ENCODE data around the gene KEL. TPM values are rescaled to one million over a fixed set of nuclear protein-coding genes. Genes with fewer than 3 reads are reported as not detected.

The KEL gene
- total RNA-seq, 1 experiment from 2014 or later, result 0.91 TPM

DNA sequence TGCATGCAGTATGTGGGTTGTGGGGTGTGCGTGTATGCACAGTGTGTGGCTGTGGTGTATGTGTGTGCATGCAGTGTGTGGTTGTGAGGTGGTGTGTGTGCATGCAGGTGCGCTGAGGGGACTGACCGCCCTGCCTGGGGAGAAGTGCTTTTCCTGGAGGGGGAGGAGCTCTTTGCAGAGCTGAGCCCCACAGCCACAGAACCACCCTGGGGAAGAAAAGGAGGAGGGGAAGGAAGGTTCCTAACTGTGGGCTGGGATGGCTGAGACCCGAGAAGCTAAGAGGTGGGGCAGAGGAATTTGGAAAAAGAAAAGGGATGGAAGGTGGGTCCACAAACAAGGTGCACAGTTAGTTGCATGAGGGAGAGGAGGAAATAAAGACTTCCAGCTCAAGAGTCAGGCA lies 28.5 kb downstream of the KEL start, which contains the start of gene TRPV5:
TSS of gene TRPV5 (minus strand) at position 123 of the 400 bp plus-strand sequence. CDS start 287 bp downstream, outside the sequence.
- Histone ChIP-seq H3K9ac (ENCODE audit: low read length) (no peak within 1 kb of the TSS), H3K9me2 (ENCODE audit: insufficient read depth) (no peaks in the 10 kb centered on the region), H3K4me1 (ENCODE audit: control insufficient read depth in 1 of 2, insufficient read depth in 2 of 2, low read length in 2 of 2) (no peaks in the 10 kb centered on the region), H3K79me2 (ENCODE audit: insufficient read depth, low read length) (no peaks in the 10 kb centered on the region), H3K27me3 (ENCODE audit: insufficient read depth, low read length) (no peaks in the 10 kb centered on the region), H3K9me3 (ENCODE audit: control insufficient read depth in 1 of 2, insufficient read depth in 1 of 2, low read depth in 1 of 2, low read length in 2 of 2) (no peaks in the 10 kb centered on the region), H3K36me3 (ENCODE audit: control insufficient read depth in 1 of 2, insufficient read depth in 2 of 2, low read length in 2 of 2) (no peaks in the 10 kb centered on the region), H3K27ac (ENCODE audit: low read depth, low read length) (no peak within 1 kb of the TSS), H3K4me2 (ENCODE audit: low read length) (no peak within 1 kb of the TSS), H4K20me1 (ENCODE audit: insufficient read depth) (no peaks in the 10 kb centered on the region), H2AFZ (ENCODE audit: low read depth, low read length, poor library complexity, severe bottlenecking) (no peak within 1 kb of the TSS), H3K4me3 (replicated peaks in 1 of 2; ENCODE audit: low read depth in 1 of 2, low read length in 2 of 2) (no peak within 1 kb of the TSS)
- POLR2A ChIA-PET, result no interaction called here
- TF ChIP-seq SP1 (IDR thresholded peaks at IDR 0.05; ENCODE audit: low read depth), result no peak
- TF ChIP-seq, protein P1, sequence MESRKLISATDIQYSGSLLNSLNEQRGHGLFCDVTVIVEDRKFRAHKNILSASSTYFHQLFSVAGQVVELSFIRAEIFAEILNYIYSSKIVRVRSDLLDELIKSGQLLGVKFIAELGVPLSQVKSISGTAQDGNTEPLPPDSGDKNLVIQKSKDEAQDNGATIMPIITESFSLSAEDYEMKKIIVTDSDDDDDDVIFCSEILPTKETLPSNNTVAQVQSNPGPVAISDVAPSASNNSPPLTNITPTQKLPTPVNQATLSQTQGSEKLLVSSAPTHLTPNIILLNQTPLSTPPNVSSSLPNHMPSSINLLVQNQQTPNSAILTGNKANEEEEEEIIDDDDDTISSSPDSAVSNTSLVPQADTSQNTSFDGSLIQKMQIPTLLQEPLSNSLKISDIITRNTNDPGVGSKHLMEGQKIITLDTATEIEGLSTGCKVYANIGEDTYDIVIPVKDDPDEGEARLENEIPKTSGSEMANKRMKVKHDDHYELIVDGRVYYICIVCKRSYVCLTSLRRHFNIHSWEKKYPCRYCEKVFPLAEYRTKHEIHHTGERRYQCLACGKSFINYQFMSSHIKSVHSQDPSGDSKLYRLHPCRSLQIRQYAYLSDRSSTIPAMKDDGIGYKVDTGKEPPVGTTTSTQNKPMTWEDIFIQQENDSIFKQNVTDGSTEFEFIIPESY (IDR thresholded peaks at IDR 0.05; ENCODE audit: extremely low read depth, insufficient replicate concordance, low read length), result no peak
- TF ChIP-seq, protein P2, sequence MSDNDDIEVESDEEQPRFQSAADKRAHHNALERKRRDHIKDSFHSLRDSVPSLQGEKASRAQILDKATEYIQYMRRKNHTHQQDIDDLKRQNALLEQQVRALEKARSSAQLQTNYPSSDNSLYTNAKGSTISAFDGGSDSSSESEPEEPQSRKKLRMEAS (IDR thresholded peaks at IDR 0.05), result no peak
- no peak for TF ChIP-seq CBX3 (IDR thresholded peaks at IDR 0.05; ENCODE audit: low read depth)
- TF ChIP-seq EZH2 (IDR thresholded peaks at IDR 0.05), result no peak
- TF ChIP-seq YY1 (IDR thresholded peaks at IDR 0.05; ENCODE audit: extremely low read depth, insufficient replicate concordance, low read depth, low read length), result no peak
- TF ChIP-seq ELF1 (IDR thresholded peaks at IDR 0.05; ENCODE audit: borderline replicate concordance, low read depth), result no peak
- TF ChIP-seq CEBPB (IDR thresholded peaks at IDR 0.05; ENCODE audit: low read depth), result no peak
- TF ChIP-seq JUND (IDR thresholded peaks at IDR 0.05), result no peak
- TF ChIP-seq, protein P3, sequence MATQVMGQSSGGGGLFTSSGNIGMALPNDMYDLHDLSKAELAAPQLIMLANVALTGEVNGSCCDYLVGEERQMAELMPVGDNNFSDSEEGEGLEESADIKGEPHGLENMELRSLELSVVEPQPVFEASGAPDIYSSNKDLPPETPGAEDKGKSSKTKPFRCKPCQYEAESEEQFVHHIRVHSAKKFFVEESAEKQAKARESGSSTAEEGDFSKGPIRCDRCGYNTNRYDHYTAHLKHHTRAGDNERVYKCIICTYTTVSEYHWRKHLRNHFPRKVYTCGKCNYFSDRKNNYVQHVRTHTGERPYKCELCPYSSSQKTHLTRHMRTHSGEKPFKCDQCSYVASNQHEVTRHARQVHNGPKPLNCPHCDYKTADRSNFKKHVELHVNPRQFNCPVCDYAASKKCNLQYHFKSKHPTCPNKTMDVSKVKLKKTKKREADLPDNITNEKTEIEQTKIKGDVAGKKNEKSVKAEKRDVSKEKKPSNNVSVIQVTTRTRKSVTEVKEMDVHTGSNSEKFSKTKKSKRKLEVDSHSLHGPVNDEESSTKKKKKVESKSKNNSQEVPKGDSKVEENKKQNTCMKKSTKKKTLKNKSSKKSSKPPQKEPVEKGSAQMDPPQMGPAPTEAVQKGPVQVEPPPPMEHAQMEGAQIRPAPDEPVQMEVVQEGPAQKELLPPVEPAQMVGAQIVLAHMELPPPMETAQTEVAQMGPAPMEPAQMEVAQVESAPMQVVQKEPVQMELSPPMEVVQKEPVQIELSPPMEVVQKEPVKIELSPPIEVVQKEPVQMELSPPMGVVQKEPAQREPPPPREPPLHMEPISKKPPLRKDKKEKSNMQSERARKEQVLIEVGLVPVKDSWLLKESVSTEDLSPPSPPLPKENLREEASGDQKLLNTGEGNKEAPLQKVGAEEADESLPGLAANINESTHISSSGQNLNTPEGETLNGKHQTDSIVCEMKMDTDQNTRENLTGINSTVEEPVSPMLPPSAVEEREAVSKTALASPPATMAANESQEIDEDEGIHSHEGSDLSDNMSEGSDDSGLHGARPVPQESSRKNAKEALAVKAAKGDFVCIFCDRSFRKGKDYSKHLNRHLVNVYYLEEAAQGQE (IDR thresholded peaks at IDR 0.05; ENCODE audit: low read depth), result no peak
- no peak for TF ChIP-seq POLR2A (IDR thresholded peaks at IDR 0.05; ENCODE audit: borderline replicate concordance, extremely low read depth, insufficient read depth, insufficient read length)
- TF ChIP-seq SRF (IDR thresholded peaks at IDR 0.05; ENCODE audit: low read depth), result no peak
- TF ChIP-seq SIN3A (IDR thresholded peaks at IDR 0.05; ENCODE audit: low read depth), result no peak
- TF ChIP-seq TCF7L2 (IDR thresholded peaks at IDR 0.05; ENCODE audit: borderline replicate concordance, extremely low read depth, insufficient read depth, insufficient read length), result no peak
- TF ChIP-seq, protein P4, sequence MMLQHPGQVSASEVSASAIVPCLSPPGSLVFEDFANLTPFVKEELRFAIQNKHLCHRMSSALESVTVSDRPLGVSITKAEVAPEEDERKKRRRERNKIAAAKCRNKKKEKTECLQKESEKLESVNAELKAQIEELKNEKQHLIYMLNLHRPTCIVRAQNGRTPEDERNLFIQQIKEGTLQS (IDR thresholded peaks at IDR 0.05), result no peak
- TF ChIP-seq FOSL1 (IDR thresholded peaks at IDR 0.05; ENCODE audit: low read depth), result no peak
- TF ChIP-seq, protein P5, sequence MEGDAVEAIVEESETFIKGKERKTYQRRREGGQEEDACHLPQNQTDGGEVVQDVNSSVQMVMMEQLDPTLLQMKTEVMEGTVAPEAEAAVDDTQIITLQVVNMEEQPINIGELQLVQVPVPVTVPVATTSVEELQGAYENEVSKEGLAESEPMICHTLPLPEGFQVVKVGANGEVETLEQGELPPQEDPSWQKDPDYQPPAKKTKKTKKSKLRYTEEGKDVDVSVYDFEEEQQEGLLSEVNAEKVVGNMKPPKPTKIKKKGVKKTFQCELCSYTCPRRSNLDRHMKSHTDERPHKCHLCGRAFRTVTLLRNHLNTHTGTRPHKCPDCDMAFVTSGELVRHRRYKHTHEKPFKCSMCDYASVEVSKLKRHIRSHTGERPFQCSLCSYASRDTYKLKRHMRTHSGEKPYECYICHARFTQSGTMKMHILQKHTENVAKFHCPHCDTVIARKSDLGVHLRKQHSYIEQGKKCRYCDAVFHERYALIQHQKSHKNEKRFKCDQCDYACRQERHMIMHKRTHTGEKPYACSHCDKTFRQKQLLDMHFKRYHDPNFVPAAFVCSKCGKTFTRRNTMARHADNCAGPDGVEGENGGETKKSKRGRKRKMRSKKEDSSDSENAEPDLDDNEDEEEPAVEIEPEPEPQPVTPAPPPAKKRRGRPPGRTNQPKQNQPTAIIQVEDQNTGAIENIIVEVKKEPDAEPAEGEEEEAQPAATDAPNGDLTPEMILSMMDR (IDR thresholded peaks at IDR 0.05 in 2 of 3, conservative IDR thresholded peaks at IDR 0.05 in 1 of 3; ENCODE audit: borderline replicate concordance in 1 of 3, insufficient read depth in 1 of 3, low read depth in 2 of 3, low read length in 2 of 3), result no peak
- CTCF ChIA-PET, result no interaction called here
- ATAC-seq, result no peak
- RAD21 ChIA-PET (ENCODE audit: low non-redundant PET in 1 of 2, low total read pairs in 2 of 2, uncharacterized antibody in 2 of 2, unreplicated experiment in 2 of 2), result no interaction called here
- intact Hi-C loops (cut with micrococcal nuclease), result no loop called here
- no peak for DNase-seq (ENCODE audit: low read depth, low spot score)
- no TSS peak for BruUV-seq (replicated peaks)

Measured in HCT116 (cell line).